ENCODE measurements around the gene APOH. TPM values are rescaled to one million over a fixed set of nuclear protein-coding genes. Genes with fewer than 3 reads are reported as not detected.

Gene APOH
- total RNA-seq, 1 experiment from 2014 or later = not detected

DNA sequence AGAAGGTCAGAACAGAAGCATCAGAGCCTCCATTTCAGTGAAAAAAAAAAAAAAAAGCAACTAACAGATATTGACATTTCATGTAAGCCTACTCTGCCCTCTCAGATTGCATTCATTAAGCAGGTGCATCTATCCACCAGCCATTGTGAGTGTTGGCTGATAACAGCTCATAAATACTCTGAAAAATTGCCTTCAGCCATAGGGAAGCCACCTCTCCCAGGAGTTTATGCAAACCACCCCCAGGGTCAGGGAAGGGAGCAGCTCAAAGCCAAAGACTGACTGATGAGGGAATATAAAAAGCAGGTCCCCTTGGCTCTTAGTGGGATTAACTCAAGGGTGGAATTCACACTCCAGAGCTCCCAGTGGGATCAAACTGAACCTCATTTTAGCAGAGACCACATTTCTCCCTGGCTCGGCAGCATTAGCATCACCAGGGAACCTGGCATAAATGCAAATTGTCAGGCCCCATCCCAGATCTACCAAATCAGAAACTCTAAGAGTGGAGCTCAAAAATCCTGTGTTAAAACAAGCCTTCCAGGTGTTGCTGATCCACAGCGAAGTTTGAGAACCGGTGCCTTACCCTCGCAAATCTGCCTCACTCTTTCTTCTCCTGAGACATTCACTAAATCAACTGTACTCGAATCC is 14.2 kb downstream of the APOH start:
- TF ChIP-seq CTCF (IDR thresholded peaks at IDR 0.05; ENCODE audit: unreplicated experiment) = no peak
- no TSS peak for BruUV-seq (replicated peaks)
- ChIA-PET CTCF (no interaction called here), POLR2A (no interaction called here)
- Mint-ChIP-seq H3K27me3 (ENCODE audit: insufficient read depth, unreplicated experiment) (peaks cover 34% of the 10 kb centered on the region), H3K4me1 (ENCODE audit: insufficient read depth, unreplicated experiment) (no peaks in the 10 kb centered on the region), H3K27ac (ENCODE audit: low read depth, unreplicated experiment) (no peak overlapping the region), H3K4me3 (ENCODE audit: unreplicated experiment) (no peak overlapping the region), H3K9me3 (ENCODE audit: unreplicated experiment) (no peaks in the 10 kb centered on the region), H3K36me3 (ENCODE audit: insufficient read depth, unreplicated experiment) (no peaks in the 10 kb centered on the region)
- no peak for DNase-seq (ENCODE audit: unreplicated experiment)
- intact Hi-C loops (cut with micrococcal nuclease) = no loop called here

DNA sequence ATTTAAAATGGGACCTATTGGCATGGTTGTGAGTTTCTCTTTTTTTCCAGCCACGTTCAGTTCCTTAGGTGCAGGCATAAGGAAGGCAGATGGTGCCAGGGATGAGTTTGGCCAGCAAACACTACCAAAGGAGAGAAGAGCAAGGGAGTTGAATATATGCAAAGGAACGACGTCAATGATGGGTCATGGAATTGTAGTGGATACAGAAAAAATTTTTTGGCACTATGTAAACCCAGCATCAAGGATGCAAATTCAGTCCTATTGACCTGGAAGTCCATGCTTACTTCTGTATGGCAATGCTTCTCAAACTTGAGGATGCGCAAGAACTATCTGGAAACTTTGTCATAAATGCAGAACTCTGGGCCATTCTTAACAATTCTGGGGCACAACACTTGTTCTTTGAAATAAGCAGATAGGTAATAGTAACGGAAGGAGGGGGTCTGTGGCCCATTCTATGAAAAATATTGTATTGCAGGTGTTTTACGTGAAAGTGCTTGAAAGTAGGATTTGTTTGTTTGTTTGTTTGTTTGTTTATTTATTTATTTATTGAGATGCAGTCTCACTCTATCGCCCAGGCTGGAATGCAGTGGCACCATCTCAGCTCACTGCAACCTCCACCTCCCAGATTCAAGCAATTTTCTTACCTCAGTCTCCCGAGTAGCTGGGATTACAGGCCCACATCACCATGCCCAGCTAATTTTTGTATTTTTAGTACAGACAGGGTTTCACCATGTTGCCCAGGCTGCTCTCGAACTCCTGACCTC is 18.0 kb downstream of the APOH start:
- ChIA-PET POLR2A (no interaction called here), CTCF (interaction anchor here (0.6 to 2.9 kb wide), 5 partner anchors 11 to 649 kb away, joined by 3 to 13 read pairs (median 4); no protein-coding TSS in a partner anchor)
- Mint-ChIP-seq H3K4me3 (ENCODE audit: unreplicated experiment) (no peak overlapping the region), H3K27ac (ENCODE audit: low read depth, unreplicated experiment) (no peak overlapping the region), H3K9me3 (ENCODE audit: unreplicated experiment) (peaks cover 8% of the 10 kb centered on the region), H3K4me1 (ENCODE audit: insufficient read depth, unreplicated experiment) (no peaks in the 10 kb centered on the region), H3K27me3 (ENCODE audit: insufficient read depth, unreplicated experiment) (peaks cover 16% of the 10 kb centered on the region), H3K36me3 (ENCODE audit: insufficient read depth, unreplicated experiment) (peaks cover 4% of the 10 kb centered on the region)
- TF ChIP-seq CTCF (IDR thresholded peaks at IDR 0.05; ENCODE audit: unreplicated experiment) = no peak
- intact Hi-C loops (cut with micrococcal nuclease) = no loop called here
- no peak for DNase-seq (ENCODE audit: unreplicated experiment)
- no TSS peak for BruUV-seq (replicated peaks)

DNA sequence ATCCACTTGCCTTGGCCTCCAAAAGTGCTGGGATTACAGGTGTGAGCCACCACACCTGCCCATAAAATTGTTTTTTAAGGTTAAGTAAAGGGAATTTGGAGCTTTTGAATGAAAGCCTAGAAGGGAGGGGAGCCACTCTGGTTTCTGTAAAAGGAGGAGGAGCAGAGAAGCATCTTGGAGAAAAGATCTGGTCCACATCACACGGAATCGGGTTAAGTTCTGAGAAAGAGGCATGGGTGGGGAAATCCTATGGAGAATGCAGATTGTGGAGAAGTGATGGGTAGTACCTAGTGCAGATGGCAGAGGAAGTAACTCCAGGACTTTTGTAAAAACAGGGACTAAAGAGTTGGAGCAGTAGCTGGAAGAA is 19.0 kb downstream of the APOH start:
- Mint-ChIP-seq H3K4me1 (ENCODE audit: insufficient read depth, unreplicated experiment) (no peaks in the 10 kb centered on the region), H3K4me3 (ENCODE audit: unreplicated experiment) (no peak overlapping the region), H3K36me3 (ENCODE audit: insufficient read depth, unreplicated experiment) (peaks cover 4% of the 10 kb centered on the region), H3K9me3 (ENCODE audit: unreplicated experiment) (peaks cover 8% of the 10 kb centered on the region), H3K27ac (ENCODE audit: low read depth, unreplicated experiment) (no peak overlapping the region), H3K27me3 (ENCODE audit: insufficient read depth, unreplicated experiment) (peaks cover 16% of the 10 kb centered on the region)
- BruUV-seq (replicated peaks) = no TSS peak
- POLR2A ChIA-PET = no interaction called here
- TF ChIP-seq CTCF (IDR thresholded peaks at IDR 0.05; ENCODE audit: unreplicated experiment) = no peak
- no peak for DNase-seq (ENCODE audit: unreplicated experiment)
- intact Hi-C loops (cut with micrococcal nuclease) = no loop called here
- CTCF ChIA-PET = interaction anchor here (0.5 to 2.9 kb wide), 3 partner anchors 10 to 339 kb away, joined by 3 to 13 read pairs (median 4); no protein-coding TSS in a partner anchor

- ChIA-PET CTCF (interaction anchor here (2.9 kb wide), 1 partner anchor 7 kb away, joined by 13 read pairs; no protein-coding TSS in a partner anchor), POLR2A (no interaction called here)
- BruUV-seq (replicated peaks) = no TSS peak
- TF ChIP-seq CTCF (IDR thresholded peaks at IDR 0.05; ENCODE audit: unreplicated experiment) = no peak
- no peak for DNase-seq (ENCODE audit: unreplicated experiment)
- Mint-ChIP-seq H3K9me3 (ENCODE audit: unreplicated experiment) (peaks cover 8% of the 10 kb centered on the region), H3K4me1 (ENCODE audit: insufficient read depth, unreplicated experiment) (no peaks in the 10 kb centered on the region), H3K36me3 (ENCODE audit: insufficient read depth, unreplicated experiment) (peaks cover 4% of the 10 kb centered on the region), H3K27ac (ENCODE audit: low read depth, unreplicated experiment) (no peak overlapping the region), H3K27me3 (ENCODE audit: insufficient read depth, unreplicated experiment) (peaks cover 16% of the 10 kb centered on the region), H3K4me3 (ENCODE audit: unreplicated experiment) (no peak overlapping the region)
- intact Hi-C loops (cut with micrococcal nuclease) = no loop called here
Measured at GRCh38 chr17:66207936-66208335, 21.3 kb downstream of the APOH start.

Data from MCF 10A (cell line).